ENCODE data around the gene GALNT14.

Gene GALNT14

GRCh38 chr2:30981096-30981495 lies 157.1 kb downstream of the GALNT14 start:
- DNase-seq (ENCODE audit: low read depth in 1 of 2, low spot score in 1 of 2), result no peak

- no peak for DNase-seq (ENCODE audit: low read depth in 1 of 2, low spot score in 1 of 2)
Measured at GRCh38 chr2:30979822-30980245, 158.4 kb downstream of the GALNT14 start.

GRCh38 chr2:30978854-30979253 lies 159.4 kb downstream of the GALNT14 start:
- no peak for DNase-seq (ENCODE audit: low read depth in 1 of 2, low spot score in 1 of 2)

GRCh38 chr2:30978044-30978443 lies 160.2 kb downstream of the GALNT14 start:
- no peak for DNase-seq (ENCODE audit: low read depth in 1 of 2, low spot score in 1 of 2)

GRCh38 chr2:30975156-30975555 lies 163.1 kb downstream of the GALNT14 start:
- DNase-seq (ENCODE audit: low read depth in 1 of 2, low spot score in 1 of 2), result no peak

GRCh38 chr2:30974554-30974953 lies 163.7 kb downstream of the GALNT14 start:
- no peak for DNase-seq (ENCODE audit: low read depth in 1 of 2, low spot score in 1 of 2)

GRCh38 chr2:30974092-30974491 lies 164.1 kb downstream of the GALNT14 start:
- no peak for DNase-seq (ENCODE audit: low read depth in 1 of 2, low spot score in 1 of 2)

GRCh38 chr2:30971231-30972025 lies 166.8 kb downstream of the GALNT14 start:
- no peak for DNase-seq (ENCODE audit: low read depth in 1 of 2, low spot score in 1 of 2)

- no peak for DNase-seq (ENCODE audit: low read depth in 1 of 2, low spot score in 1 of 2)
Measured at GRCh38 chr2:30968660-30969397, 169.4 kb downstream of the GALNT14 start.

GRCh38 chr2:30966786-30967185 lies 171.5 kb downstream of the GALNT14 start:
- no peak for DNase-seq (ENCODE audit: low read depth in 1 of 2, low spot score in 1 of 2)

GRCh38 chr2:30965022-30965531 lies 173.2 kb downstream of the GALNT14 start:
- no peak for DNase-seq (ENCODE audit: low read depth in 1 of 2, low spot score in 1 of 2)

- DNase-seq (ENCODE audit: low read depth in 1 of 2, low spot score in 1 of 2), result no peak
Measured at GRCh38 chr2:30964334-30965005, 173.8 kb downstream of the GALNT14 start.

- no peak for DNase-seq (ENCODE audit: low read depth in 1 of 2, low spot score in 1 of 2)
Measured at GRCh38 chr2:30963184-30963583, 175.1 kb downstream of the GALNT14 start.

GRCh38 chr2:30960213-30960612 lies 178.0 kb downstream of the GALNT14 start:
- DNase-seq (ENCODE audit: low read depth in 1 of 2, low spot score in 1 of 2), result no peak

GRCh38 chr2:30959653-30960052 lies 178.6 kb downstream of the GALNT14 start:
- DNase-seq (ENCODE audit: low read depth in 1 of 2, low spot score in 1 of 2), result no peak

- no peak for DNase-seq (ENCODE audit: low read depth in 1 of 2, low spot score in 1 of 2)
Measured at GRCh38 chr2:30958918-30959265, 179.3 kb downstream of the GALNT14 start.

- no peak for DNase-seq (ENCODE audit: low read depth in 1 of 2, low spot score in 1 of 2)
Measured at GRCh38 chr2:30958193-30958917, 179.9 kb downstream of the GALNT14 start.

GRCh38 chr2:30957591-30957990 lies 180.6 kb downstream of the GALNT14 start:
- no peak for DNase-seq (ENCODE audit: low read depth in 1 of 2, low spot score in 1 of 2)

GRCh38 chr2:30956995-30957394 lies 181.2 kb downstream of the GALNT14 start:
- DNase-seq (ENCODE audit: low read depth in 1 of 2, low spot score in 1 of 2), result no peak

- DNase-seq (ENCODE audit: low read depth in 1 of 2, low spot score in 1 of 2), result no peak
Measured at GRCh38 chr2:30955516-30956132, 182.6 kb downstream of the GALNT14 start.

- no peak for DNase-seq (ENCODE audit: low read depth in 1 of 2, low spot score in 1 of 2)
Measured at GRCh38 chr2:30950339-30950738, 187.9 kb downstream of the GALNT14 start.

Measured in activated CD4-positive, alpha-beta T cell treated with anti-CD3 and anti-CD28 coated beads, Interleukin-2, amount 50 U/mL, for 24 hours (primary cell).